A673 (cell line): Measurements from ENCODE around the gene CST1.
"Not testable (repeated sequence)": the region's sequence is repeated elsewhere in the genome, so short reads cannot be mapped to it uniquely, and the experiment has no call there.

Experiments
- CTCF ChIP-seq: fragments of 300-800, 200-600 bp; sonication (generic); conservative IDR thresholded peaks from 2 replicates; pipeline ENCODE4 v1.5.1; 2017; ENCODE audit warnings: low read depth, mild to moderate bottlenecking, antibody characterized with exemption, low read length, moderate library complexity, mixed read lengths
- EZH2 ChIP-seq: fragments of 200-600 bp; sonication (generic); IDR thresholded peaks from 2 replicates; pipeline ENCODE4 v1.6.1; 2017; ENCODE audit warnings: borderline replicate concordance, low read depth, mild to moderate bottlenecking, mixed read lengths, antibody characterized with exemption, low read length; ENCODE audit not compliant: poor library complexity, severe bottlenecking

- TF ChIP-seq CTCF, EZH2: not testable (repeated sequence)
Measured at GRCh38 chr20:23719351-23719750, 31.4 kb downstream of the CST1 start.
